Endothelial cell of coronary artery (primary cell): ENCODE data around the gene HYCC2. TPM values are rescaled to one million over a fixed set of nuclear protein-coding genes. Genes with fewer than 3 reads are reported as not detected.

Experiments used
- total RNA-seq: library from RNA; depleted of rRNA; stranded (reverse); fragments of >200 nt; gene quantifications from 2 replicates; pipeline ENCODE4 v1.2.3, GENCODE V29; 2014

The HYCC2 gene
- total RNA-seq, result 10.4 and 13.5 TPM in 2 replicates

DNA sequence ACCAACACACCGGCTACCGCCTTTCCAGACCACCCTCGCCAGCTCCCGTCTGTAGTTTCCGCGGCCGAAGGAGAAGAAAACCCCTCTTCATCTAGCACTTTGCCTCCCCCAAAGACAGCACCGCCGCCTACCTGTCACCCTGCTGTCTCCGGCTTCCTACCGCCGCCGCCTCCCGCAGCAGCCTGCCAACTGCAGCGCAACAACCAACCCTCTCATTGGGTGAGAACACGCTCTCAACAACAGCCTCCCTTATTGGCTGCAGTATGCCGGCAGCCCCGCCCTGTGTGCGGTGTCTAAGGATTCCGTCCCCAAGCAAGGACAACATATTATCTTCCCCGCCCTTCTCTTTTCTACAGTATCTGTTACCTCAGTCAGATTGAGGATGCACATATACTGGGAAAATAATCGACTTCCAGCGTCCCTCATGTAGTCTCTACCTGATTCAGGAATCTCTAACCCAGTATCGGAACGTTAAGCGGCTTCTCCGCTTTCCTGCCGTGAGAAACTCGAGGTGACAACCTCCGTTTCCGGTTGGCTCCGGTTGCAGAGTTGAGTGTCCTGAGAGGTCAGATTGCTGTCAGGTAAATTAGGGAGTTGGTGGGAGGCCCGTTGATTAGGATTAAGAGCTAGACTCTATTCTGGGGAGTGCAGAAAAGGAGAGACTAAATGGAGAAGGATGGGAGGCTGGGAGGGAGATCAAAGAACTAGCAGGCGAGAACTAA is at the start of gene HYCC2, which contains the start of gene NDUFB3:
HYCC2 (minus strand) TSS at position 193 of the 722 bp plus-strand sequence. CDS start 47,662 bp downstream, outside the sequence.
NDUFB3 (plus strand) TSS at position 523 of the 722 bp plus-strand sequence. CDS start 6,882 bp downstream, outside the sequence.

DNA sequence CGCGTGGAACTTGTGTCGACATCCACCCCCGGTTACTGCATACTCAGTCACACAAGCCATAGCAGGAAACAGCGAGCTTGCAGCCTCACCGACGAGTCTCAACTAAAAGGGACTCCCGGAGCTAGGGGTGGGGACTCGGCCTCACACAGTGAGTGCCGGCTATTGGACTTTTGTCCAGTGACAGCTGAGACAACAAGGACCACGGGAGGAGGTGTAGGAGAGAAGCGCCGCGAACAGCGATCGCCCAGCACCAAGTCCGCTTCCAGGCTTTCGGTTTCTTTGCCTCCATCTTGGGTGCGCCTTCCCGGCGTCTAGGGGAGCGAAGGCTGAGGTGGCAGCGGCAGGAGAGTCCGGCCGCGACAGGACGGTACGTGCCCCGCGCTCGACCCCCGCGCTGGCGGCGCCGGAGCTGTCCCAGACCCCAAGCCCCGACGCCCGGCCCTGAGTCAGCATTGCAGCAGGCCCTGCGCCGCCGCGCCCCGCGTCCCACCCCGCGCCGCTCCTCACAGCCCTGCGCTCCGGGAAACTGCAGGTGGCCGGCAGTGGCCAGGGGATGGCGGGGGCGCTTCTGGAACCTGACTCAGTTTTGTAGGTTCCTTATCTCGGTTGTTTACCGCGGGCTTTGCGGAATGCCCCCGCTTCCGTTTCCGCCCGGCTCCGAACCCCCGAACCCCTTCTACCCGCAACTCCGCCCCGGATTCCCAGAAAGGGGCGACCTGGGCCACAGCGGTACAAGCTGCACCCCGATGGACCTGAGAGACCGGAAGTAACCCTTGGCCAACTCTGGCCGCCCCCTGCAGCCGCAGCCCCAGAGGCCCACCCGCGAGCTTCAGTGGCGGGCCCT is 44.9 kb upstream of the HYCC2 start, which contains the start of gene CFLAR:
CFLAR (plus strand) TSS at position 50 of the 844 bp plus-strand sequence. CDS start 13,702 bp downstream, outside the sequence.

Other genes starting within 250 kb of the HYCC2 start
- gene CLK1, start 207.0 kb downstream of the HYCC2 start, total RNA-seq, result 77.5 and 84.1 TPM in 2 replicates
- gene PPIL3, start 182.6 kb downstream of the HYCC2 start, total RNA-seq, result 32.6 and 36.1 TPM in 2 replicates
- gene NIF3L1, start 182.3 kb downstream of the HYCC2 start, total RNA-seq, result 13.7 and 14.3 TPM in 2 replicates
- gene ORC2, start 108.0 kb downstream of the HYCC2 start, total RNA-seq, result 15.4 and 15.7 TPM in 2 replicates
- 116 and 123 TPM in 2 replicates for gene NDUFB3, start 330 bp upstream of the HYCC2 start, total RNA-seq
- 194 and 279 TPM in 2 replicates for gene CFLAR, start 44.5 kb upstream of the HYCC2 start, total RNA-seq
- 21.8 and 25.7 TPM in 2 replicates for gene CASP10, start 111.5 kb upstream of the HYCC2 start, total RNA-seq
- gene CASP8, start 188.9 kb upstream of the HYCC2 start, total RNA-seq, result 9.4 and 15.1 TPM in 2 replicates